ENCODE results near the gene FAM171A1.
A peak's percentile ranks its signal among the peaks of the same experiment; 100 is the strongest.
"Not testable (repeated sequence)": the region's sequence is repeated elsewhere in the genome, so short reads cannot be mapped to it uniquely, and the experiment has no call there.

FAM171A1 gene

GRCh38 chr10:15280974-15281373 lies 90.1 kb downstream of the FAM171A1 start:
- no peak for DNase-seq (ENCODE audit: low spot score)

- DNase-seq (ENCODE audit: low spot score) = no peak
These were observed 90.6 kb downstream of the FAM171A1 start for GRCh38 chr10:15280462-15280861.

GRCh38 chr10:15279236-15279635 lies 91.9 kb downstream of the FAM171A1 start:
- no peak for DNase-seq (ENCODE audit: low spot score)

GRCh38 chr10:15278786-15279185 lies 92.3 kb downstream of the FAM171A1 start:
- no peak for DNase-seq (ENCODE audit: low spot score)

GRCh38 chr10:15276039-15276438 lies 95.0 kb downstream of the FAM171A1 start:
- DNase-seq (ENCODE audit: low spot score) = not testable (repeated sequence)

- not testable (repeated sequence) for DNase-seq (ENCODE audit: low spot score)
These were observed 101.3 kb downstream of the FAM171A1 start for GRCh38 chr10:15269838-15270237.

- DNase-seq (ENCODE audit: low spot score) = no peak
These were observed 103.6 kb downstream of the FAM171A1 start for GRCh38 chr10:15267496-15267895.

GRCh38 chr10:15266117-15266516 lies 105.0 kb downstream of the FAM171A1 start:
- no peak for DNase-seq (ENCODE audit: low spot score)

- DNase-seq (ENCODE audit: low spot score) = no peak
These were observed 105.5 kb downstream of the FAM171A1 start for GRCh38 chr10:15265558-15265957.

- no peak for DNase-seq (ENCODE audit: low spot score)
These were observed 106.0 kb downstream of the FAM171A1 start for GRCh38 chr10:15265056-15265455.

GRCh38 chr10:15263657-15264323 lies 107.3 kb downstream of the FAM171A1 start:
- no peak for DNase-seq (ENCODE audit: low spot score)

GRCh38 chr10:15262036-15262713 lies 108.9 kb downstream of the FAM171A1 start:
- DNase-seq (ENCODE audit: low spot score) = no peak

- DNase-seq (ENCODE audit: low spot score) = no peak
These were observed 112.0 kb downstream of the FAM171A1 start for GRCh38 chr10:15259136-15259535.

- no peak for DNase-seq (ENCODE audit: low spot score)
These were observed 112.8 kb downstream of the FAM171A1 start for GRCh38 chr10:15258255-15258654.

- no peak for DNase-seq (ENCODE audit: low spot score)
These were observed 115.1 kb downstream of the FAM171A1 start for GRCh38 chr10:15255961-15256360.

GRCh38 chr10:15254808-15255648 lies 116.1 kb downstream of the FAM171A1 start:
- DNase-seq (ENCODE audit: low spot score) = no peak

- DNase-seq (ENCODE audit: low spot score) = no peak
These were observed 116.9 kb downstream of the FAM171A1 start for GRCh38 chr10:15253951-15254807.

GRCh38 chr10:15252396-15252795 lies 118.7 kb downstream of the FAM171A1 start:
- DNase-seq (ENCODE audit: low spot score) = no peak

GRCh38 chr10:15251791-15252380 lies 119.2 kb downstream of the FAM171A1 start:
- no peak for DNase-seq (ENCODE audit: low spot score)

GRCh38 chr10:15245530-15245929 lies 125.6 kb downstream of the FAM171A1 start:
- peak; percentile 5 for DNase-seq (ENCODE audit: low spot score)

- no peak for DNase-seq (ENCODE audit: low spot score)
These were observed 126.4 kb downstream of the FAM171A1 start for GRCh38 chr10:15244635-15245197.

Data from hematopoietic multipotent progenitor cell treated with erythropoietin and hydrocortisone succinate and interleukin-3 and kit ligand, for 15 days (in vitro differentiated cells).